ENCODE measurements around the gene UBE2M. TPM values are rescaled to one million over a fixed set of nuclear protein-coding genes. Genes with fewer than 3 reads are reported as not detected.

The UBE2M gene
- total RNA-seq, 1 experiment from 2014 or later = 127 TPM

GRCh38 chr19:58549664-58550361, 8.6 kb downstream of the UBE2M start:
- H2AK5ac ChIP-seq (ENCODE audit: insufficient read length, low read length) = no peak overlapping the region
- no peak overlapping the region for H2BK20ac ChIP-seq (ENCODE audit: low read depth, low read length, poor library complexity, severe bottlenecking)
- no peak overlapping the region for H3K4ac ChIP-seq (ENCODE audit: low read depth, low read length)
- H3K4me1 ChIP-seq (ENCODE audit: insufficient read depth, low read length) = peaks cover 4% of the 10 kb centered on the region; the same call in 1 of the 2 replicates
- Mint-ChIP-seq H3K36me3 (ENCODE audit: insufficient read depth in 1 of 3, low read depth in 3 of 3) (peaks cover 59 to 87% (median 81%) of the 10 kb centered on the region in 3 experiments), H3K27ac (peak overlapping the region in 1 of 3 experiments; percentile 64; a peak in 3 of 7 replicates), H3K27me3 (ENCODE audit: low read depth) (no peaks in the 10 kb centered on the region; the same call in 1 of the 2 replicates), H3K9me3 (no peaks in the 10 kb centered on the region; a peak in 1 of 5 replicates), H3K4me1 (peaks cover 26 to 27% of the 10 kb centered on the region in 2 experiments), H3K4me3 (peak overlapping the region in 1 of 2 experiments; percentile 40; a peak in 1 of 5 replicates)
- H3K18ac ChIP-seq (ENCODE audit: insufficient read length, low read depth, low read length) = no peak overlapping the region
- H3K79me1 ChIP-seq (ENCODE audit: insufficient read depth, low read depth, low read length, poor library complexity, severe bottlenecking) = peaks cover 14% of the 10 kb centered on the region
- H3T11ph ChIP-seq (ENCODE audit: low read length) = no peak overlapping the region
- no peak overlapping the region for H3K14ac ChIP-seq (ENCODE audit: insufficient read depth, low read length)
- H3K4me2 ChIP-seq (ENCODE audit: insufficient read depth, insufficient read length, low read length) = no peak overlapping the region
- WGBS (ENCODE audit: extremely low coverage, insufficient read length, low lambda C conversion rate) = no CpG with 5 or more reads among the region's 11 CpGs
- peaks cover 25% of the 10 kb centered on the region for H3K79me2 ChIP-seq (ENCODE audit: insufficient read depth, low read length)
- no peak overlapping the region for H2AFZ ChIP-seq (ENCODE audit: low read length)
- no peak overlapping the region for H2BK120ac ChIP-seq (ENCODE audit: low read depth, low read length, poor library complexity, severe bottlenecking)
- peaks cover 23% of the 10 kb centered on the region for H3K23me2 ChIP-seq (ENCODE audit: insufficient read length, low read depth, low read length, poor library complexity, severe bottlenecking)
- H2BK12ac ChIP-seq (ENCODE audit: insufficient read length, low read depth, low read length) = no peak overlapping the region
- no peak overlapping the region for H3K23ac ChIP-seq (ENCODE audit: insufficient read length, low read depth, low read length)
- H4K91ac ChIP-seq (ENCODE audit: insufficient read length, low read depth, low read length) = no peak overlapping the region
- no peaks in the 10 kb centered on the region for H3K9me3 ChIP-seq (ENCODE audit: control insufficient read depth, low read depth, low read length)
- no peak for TF ChIP-seq CTCF (conservative IDR thresholded peaks at IDR 0.05)
- H2BK5ac ChIP-seq (ENCODE audit: insufficient read length, low read length) = no peak overlapping the region
- H2BK15ac ChIP-seq (ENCODE audit: low read depth, low read length) = no peak overlapping the region
- H3K27ac ChIP-seq (ENCODE audit: insufficient read length, low read depth, low read length) = no peak overlapping the region
- H3K27me3 ChIP-seq (ENCODE audit: insufficient read depth, low read length) = no peaks in the 10 kb centered on the region
- no peak overlapping the region for H3K56ac ChIP-seq (ENCODE audit: insufficient read length, low read depth, low read length)
- H4K8ac ChIP-seq (replicated peaks; ENCODE audit: insufficient read length, low read depth, low read length) = no peak overlapping the region
- no peak for DNase-seq
- H4K5ac ChIP-seq (ENCODE audit: insufficient read length, low read depth, low read length) = no peak overlapping the region
- no peak overlapping the region for H3K9ac ChIP-seq (ENCODE audit: extremely low read depth, insufficient read length, low read length)
- peaks cover 7% of the 10 kb centered on the region for H4K20me1 ChIP-seq (ENCODE audit: control insufficient read depth, insufficient read depth, insufficient read length)

Measured in H9 (cell line).